Brain microvascular endothelial cell (primary cell): Measurements from ENCODE around the gene CATSPER3.

ENCODE experiments used
- DNase-seq: peaks from one replicate; pipeline ENCODE4 v3.0.0-alpha.2; 2020
- H3K27ac ChIP-seq: fragments of 250-450 bp; sonication (Bioruptor Pico); 2 replicates; pipeline ENCODE4 v1.5.1; 2020; ENCODE audit warnings: mild to moderate bottlenecking, moderate library complexity
- H3K27me3 ChIP-seq: fragments of 250-450 bp; sonication (Bioruptor Pico); replicated peaks from 2 replicates; pipeline ENCODE4 v1.5.1; 2020; ENCODE audit warnings: mild to moderate bottlenecking
- H3K36me3 ChIP-seq: fragments of 250-450 bp; sonication (Bioruptor Pico); replicated peaks from 2 replicates; pipeline ENCODE4 v1.5.1; 2020; ENCODE audit warnings: mild to moderate bottlenecking
- H3K4me3 ChIP-seq: 2 replicates; pipeline ENCODE4 v1.5.1; 2011; ENCODE audit warnings: low read depth, mild to moderate bottlenecking, control low read depth, low read length, moderate library complexity
- in situ Hi-C: cut with HindIII; loops from 2 replicates; pipeline ENCODE4 v1.10.0; 2017; ENCODE audit warnings: low sequenced_read_pairs, low pct_ligation_motif_present
- TF ChIP-seq, protein P1 (sequence below): IDR thresholded peaks from 2 replicates; pipeline ENCODE4 v1.5.1; 2011; ENCODE audit warnings: low read depth, mild to moderate bottlenecking, moderate library complexity, low read length, control low read depth, inconsistent platforms; ENCODE audit errors: missing control alignments

CATSPER3 gene

DNA sequence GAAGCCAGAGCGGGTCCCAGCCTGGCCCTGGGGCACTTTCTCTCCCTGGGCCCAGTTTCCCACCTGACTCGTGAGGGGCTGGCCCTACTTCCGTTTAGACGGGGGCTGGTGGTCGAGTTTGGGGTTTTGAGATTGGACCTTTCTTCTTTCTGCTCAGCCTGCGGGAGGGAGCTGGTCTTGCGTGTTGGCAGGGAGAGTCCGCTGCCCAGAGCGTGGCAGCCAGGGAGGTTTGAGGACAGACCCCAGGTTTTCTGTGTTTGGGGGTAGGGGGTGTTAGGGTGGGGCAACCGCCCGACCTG is 72.3 kb downstream of the CATSPER3 start:
- Histone ChIP-seq H3K27me3 (peaks cover 89% of the 10 kb centered on the region), H3K27ac (no peak overlapping the region), H3K36me3 (no peaks in the 10 kb centered on the region), H3K4me3 (no peak overlapping the region)
- TF ChIP-seq, protein P1, sequence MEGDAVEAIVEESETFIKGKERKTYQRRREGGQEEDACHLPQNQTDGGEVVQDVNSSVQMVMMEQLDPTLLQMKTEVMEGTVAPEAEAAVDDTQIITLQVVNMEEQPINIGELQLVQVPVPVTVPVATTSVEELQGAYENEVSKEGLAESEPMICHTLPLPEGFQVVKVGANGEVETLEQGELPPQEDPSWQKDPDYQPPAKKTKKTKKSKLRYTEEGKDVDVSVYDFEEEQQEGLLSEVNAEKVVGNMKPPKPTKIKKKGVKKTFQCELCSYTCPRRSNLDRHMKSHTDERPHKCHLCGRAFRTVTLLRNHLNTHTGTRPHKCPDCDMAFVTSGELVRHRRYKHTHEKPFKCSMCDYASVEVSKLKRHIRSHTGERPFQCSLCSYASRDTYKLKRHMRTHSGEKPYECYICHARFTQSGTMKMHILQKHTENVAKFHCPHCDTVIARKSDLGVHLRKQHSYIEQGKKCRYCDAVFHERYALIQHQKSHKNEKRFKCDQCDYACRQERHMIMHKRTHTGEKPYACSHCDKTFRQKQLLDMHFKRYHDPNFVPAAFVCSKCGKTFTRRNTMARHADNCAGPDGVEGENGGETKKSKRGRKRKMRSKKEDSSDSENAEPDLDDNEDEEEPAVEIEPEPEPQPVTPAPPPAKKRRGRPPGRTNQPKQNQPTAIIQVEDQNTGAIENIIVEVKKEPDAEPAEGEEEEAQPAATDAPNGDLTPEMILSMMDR = no peak
- no peak for DNase-seq
- in situ Hi-C loops = no loop called here

DNA sequence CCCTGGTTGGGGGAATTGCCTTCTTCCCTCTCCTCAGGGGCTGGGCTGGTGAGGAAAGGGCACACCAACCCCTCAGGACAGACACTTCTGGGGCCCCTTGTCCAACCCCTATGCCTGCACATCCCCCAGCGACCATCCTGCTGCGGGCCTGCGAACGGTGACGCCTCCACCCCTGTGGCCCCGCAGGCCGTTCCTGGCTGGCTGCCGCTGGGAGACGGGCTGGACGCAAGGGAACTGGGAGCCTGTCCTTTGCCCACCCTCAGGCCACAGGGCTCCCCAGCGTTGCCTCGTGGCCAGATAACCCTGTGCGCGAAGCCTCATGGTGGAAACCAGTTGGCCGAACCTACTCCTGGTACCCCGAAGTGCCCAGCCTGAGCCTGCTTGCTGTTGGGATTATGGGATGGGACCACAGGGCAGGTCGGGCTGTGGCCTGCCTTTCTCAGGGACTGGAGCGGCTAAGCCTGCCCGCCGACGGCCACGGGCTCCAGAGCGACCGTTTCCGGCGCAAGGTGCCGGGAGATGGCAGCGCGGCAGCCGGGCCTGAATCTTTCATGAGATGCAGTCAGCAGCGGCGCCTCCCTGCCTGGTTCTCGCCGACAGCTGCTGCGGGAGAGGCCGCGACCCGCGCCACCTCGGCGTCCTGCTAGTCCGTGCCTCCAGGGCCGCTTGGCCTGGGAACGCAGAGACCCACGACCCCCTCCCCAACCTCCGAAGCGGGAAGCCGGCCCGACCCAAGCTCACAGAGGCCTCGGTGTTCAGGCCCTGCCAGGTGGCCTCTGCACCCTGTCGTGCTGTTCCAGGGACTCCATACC is 72.8 kb downstream of the CATSPER3 start:
- DNase-seq = no peak
- in situ Hi-C loops = no loop called here
- Histone ChIP-seq H3K27ac (no peak overlapping the region), H3K36me3 (no peaks in the 10 kb centered on the region), H3K27me3 (peaks cover 89% of the 10 kb centered on the region), H3K4me3 (no peak overlapping the region)
- TF ChIP-seq, protein P1 = no peak

DNA sequence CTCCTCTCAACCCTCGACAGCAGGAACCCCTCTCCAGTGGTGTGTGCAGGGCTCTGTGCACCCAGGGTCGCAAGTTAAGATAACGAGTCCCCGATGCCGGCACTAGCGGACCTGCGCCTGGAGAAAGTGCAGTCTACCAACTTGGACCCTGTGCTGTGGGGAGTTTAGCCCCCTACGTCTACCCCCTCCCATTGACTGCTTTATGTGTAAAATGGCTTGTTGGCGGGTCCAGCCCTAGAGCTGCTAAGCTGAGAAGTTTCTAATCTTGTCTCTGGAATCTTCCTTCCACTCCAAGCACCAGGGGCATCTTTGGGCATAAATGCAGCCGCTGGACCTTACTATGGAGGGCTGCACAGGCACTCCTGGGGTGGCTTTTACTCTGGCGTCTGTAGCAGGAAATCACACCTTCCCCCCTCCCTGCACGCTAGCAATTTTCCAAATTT is 73.5 kb downstream of the CATSPER3 start:
- Histone ChIP-seq H3K27ac (no peak overlapping the region), H3K4me3 (no peak overlapping the region), H3K27me3 (peaks cover 90% of the 10 kb centered on the region), H3K36me3 (no peaks in the 10 kb centered on the region)
- in situ Hi-C loops = no loop called here
- no peak for DNase-seq
- TF ChIP-seq, protein P1 = no peak

DNA sequence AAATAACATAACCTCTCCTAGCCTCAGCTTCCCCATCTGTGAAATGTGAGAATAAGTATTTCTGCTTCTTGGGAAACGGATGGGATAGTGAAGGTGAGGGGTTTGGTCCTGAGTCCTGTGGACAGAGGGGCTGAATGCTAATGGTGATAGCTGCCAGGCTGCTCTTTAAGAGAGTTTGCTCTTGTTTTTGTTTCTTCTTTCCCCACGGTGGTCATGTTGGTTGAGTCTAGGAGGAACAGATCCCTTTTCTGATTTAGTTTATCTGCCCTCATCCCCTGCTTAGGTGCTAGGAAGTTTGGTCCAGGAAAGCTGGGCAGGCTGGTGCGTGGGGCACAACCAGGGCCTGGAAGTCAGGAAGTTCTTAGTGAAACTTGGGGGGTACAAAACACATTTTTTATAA is 74.0 kb downstream of the CATSPER3 start:
- TF ChIP-seq, protein P1 = no peak
- Histone ChIP-seq H3K27me3 (peaks cover 84% of the 10 kb centered on the region), H3K27ac (no peak overlapping the region), H3K4me3 (no peak overlapping the region), H3K36me3 (no peaks in the 10 kb centered on the region)
- in situ Hi-C loops = no loop called here
- DNase-seq = no peak

DNA sequence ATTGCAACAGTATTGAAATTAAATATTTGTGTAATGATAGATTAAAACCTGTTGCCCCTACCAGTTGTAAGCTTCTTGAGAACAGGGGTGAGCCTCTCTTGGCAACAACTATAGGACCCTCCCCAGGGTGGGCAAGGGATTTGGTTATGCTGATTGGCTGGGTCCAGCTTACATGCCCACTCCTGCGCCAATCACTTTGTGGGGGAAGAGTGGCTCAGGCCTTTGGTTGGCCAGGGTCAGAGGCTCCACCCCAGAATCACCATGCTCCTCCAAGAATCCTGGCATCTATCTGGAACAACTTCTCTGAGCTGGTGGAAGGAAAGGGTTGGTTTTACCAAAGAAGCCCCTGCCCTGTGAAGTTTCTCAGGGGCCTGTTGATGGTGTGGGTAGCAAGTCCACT is 74.9 kb downstream of the CATSPER3 start:
- in situ Hi-C loops = no loop called here
- H3K27me3 ChIP-seq = peaks cover 78% of the 10 kb centered on the region
- DNase-seq = no peak
- H3K27ac ChIP-seq = no peak overlapping the region
- H3K36me3 ChIP-seq = no peaks in the 10 kb centered on the region
- H3K4me3 ChIP-seq = no peak overlapping the region
- TF ChIP-seq, protein P1 = no peak

DNA sequence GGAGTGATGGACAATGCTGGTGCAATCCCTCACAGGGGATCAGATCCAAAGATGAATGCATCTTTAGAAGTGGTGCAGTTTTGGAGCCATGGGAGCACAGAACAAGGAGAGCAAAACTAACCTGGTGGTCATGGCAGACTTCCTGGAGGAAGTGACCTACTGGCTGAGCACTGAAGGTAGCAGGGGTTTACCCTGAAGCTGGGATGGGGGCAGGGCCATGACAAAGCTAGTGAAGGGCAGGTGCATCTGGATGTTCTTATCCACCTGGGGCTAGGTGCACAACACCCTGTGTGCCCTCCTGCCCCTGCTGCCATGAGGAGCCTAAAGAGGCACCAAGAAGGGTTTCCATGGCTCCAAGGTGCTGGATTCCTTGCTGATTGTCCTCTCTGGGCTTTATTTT is 77.8 kb downstream of the CATSPER3 start:
- peaks cover 70% of the 10 kb centered on the region for H3K27me3 ChIP-seq
- TF ChIP-seq, protein P1 = no peak
- H3K27ac ChIP-seq = no peak overlapping the region
- DNase-seq = no peak
- H3K4me3 ChIP-seq = no peak overlapping the region
- H3K36me3 ChIP-seq = no peaks in the 10 kb centered on the region
- in situ Hi-C loops = no loop called here
